NCI-H1436 treated with DMSO at 0.1 percent for 48 hours (cell line): ENCODE data around the gene DPY19L2.
"Not testable (repeated sequence)": the region's sequence is repeated elsewhere in the genome, so short reads cannot be mapped to it uniquely, and the experiment has no call there.

ENCODE experiments used
- DNase-seq: peaks from one replicate; lab custom pipeline; 2025; lab: John Stamatoyannopoulos, UW

DPY19L2 gene

GRCh38 chr12:63663005-63663404 lies 5.3 kb downstream of the DPY19L2 start:
- not testable (repeated sequence) for DNase-seq

- DNase-seq, result not testable (repeated sequence)
These were observed 9.8 kb downstream of the DPY19L2 start for GRCh38 chr12:63658501-63658900.

GRCh38 chr12:63656407-63656806 lies 11.9 kb downstream of the DPY19L2 start:
- not testable (repeated sequence) for DNase-seq

GRCh38 chr12:63655543-63656257 lies 12.6 kb downstream of the DPY19L2 start:
- not testable (repeated sequence) for DNase-seq

GRCh38 chr12:63654481-63654880 lies 13.8 kb downstream of the DPY19L2 start:
- not testable (repeated sequence) for DNase-seq

GRCh38 chr12:63649517-63649916 lies 18.8 kb downstream of the DPY19L2 start:
- DNase-seq, result not testable (repeated sequence)

GRCh38 chr12:63643381-63644140 lies 24.7 kb downstream of the DPY19L2 start:
- not testable (repeated sequence) for DNase-seq

- DNase-seq, result not testable (repeated sequence)
These were observed 44.0 kb downstream of the DPY19L2 start for GRCh38 chr12:63624258-63624657.

GRCh38 chr12:63615544-63615943 lies 52.7 kb downstream of the DPY19L2 start:
- DNase-seq, result not testable (repeated sequence)

- not testable (repeated sequence) for DNase-seq
These were observed 57.0 kb downstream of the DPY19L2 start for GRCh38 chr12:63611285-63611684.

GRCh38 chr12:63609281-63609680 lies 59.0 kb downstream of the DPY19L2 start:
- not testable (repeated sequence) for DNase-seq

- not testable (repeated sequence) for DNase-seq
These were observed 63.3 kb downstream of the DPY19L2 start for GRCh38 chr12:63604985-63605384.

- not testable (repeated sequence) for DNase-seq
These were observed 73.5 kb downstream of the DPY19L2 start for GRCh38 chr12:63594828-63595227.

- DNase-seq, result not testable (repeated sequence)
These were observed 83.9 kb downstream of the DPY19L2 start for GRCh38 chr12:63584426-63584825.

GRCh38 chr12:63583289-63583688 lies 85.0 kb downstream of the DPY19L2 start:
- DNase-seq, result not testable (repeated sequence)

- not testable (repeated sequence) for DNase-seq
These were observed 90.7 kb downstream of the DPY19L2 start for GRCh38 chr12:63577631-63578030.

- DNase-seq, result not testable (repeated sequence)
These were observed 96.3 kb downstream of the DPY19L2 start for GRCh38 chr12:63572038-63572437.

GRCh38 chr12:63558445-63558844 lies 109.8 kb downstream of the DPY19L2 start:
- not testable (repeated sequence) for DNase-seq

GRCh38 chr12:63551397-63551796 lies 116.9 kb downstream of the DPY19L2 start:
- not testable (repeated sequence) for DNase-seq

GRCh38 chr12:63549034-63549433 lies 119.3 kb downstream of the DPY19L2 start:
- not testable (repeated sequence) for DNase-seq

- not testable (repeated sequence) for DNase-seq
These were observed 122.9 kb downstream of the DPY19L2 start for GRCh38 chr12:63545298-63545916.

- DNase-seq, result not testable (repeated sequence)
These were observed 129.6 kb downstream of the DPY19L2 start for GRCh38 chr12:63538656-63539055.
